A549 treated with AZD9567 at 1 μM for 4 hours (cell line): Measurements from ENCODE around the gene CLDN19. TPM values are rescaled to one million over a fixed set of nuclear protein-coding genes. Genes with fewer than 3 reads are reported as not detected.

ENCODE experiments used
- total RNA-seq: library from RNA; stranded (reverse); fragments of 200-300 nt; extraction: Qiagen RNA extraction; gene quantifications from 5 replicates; pipeline ENCODE4 v1.2.3, GENCODE V29; 2022; ENCODE audit not compliant: insufficient read depth

CLDN19 gene, protein sequence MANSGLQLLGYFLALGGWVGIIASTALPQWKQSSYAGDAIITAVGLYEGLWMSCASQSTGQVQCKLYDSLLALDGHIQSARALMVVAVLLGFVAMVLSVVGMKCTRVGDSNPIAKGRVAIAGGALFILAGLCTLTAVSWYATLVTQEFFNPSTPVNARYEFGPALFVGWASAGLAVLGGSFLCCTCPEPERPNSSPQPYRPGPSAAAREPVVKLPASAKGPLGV
- not detected in 5 replicates for total RNA-seq

DNA sequence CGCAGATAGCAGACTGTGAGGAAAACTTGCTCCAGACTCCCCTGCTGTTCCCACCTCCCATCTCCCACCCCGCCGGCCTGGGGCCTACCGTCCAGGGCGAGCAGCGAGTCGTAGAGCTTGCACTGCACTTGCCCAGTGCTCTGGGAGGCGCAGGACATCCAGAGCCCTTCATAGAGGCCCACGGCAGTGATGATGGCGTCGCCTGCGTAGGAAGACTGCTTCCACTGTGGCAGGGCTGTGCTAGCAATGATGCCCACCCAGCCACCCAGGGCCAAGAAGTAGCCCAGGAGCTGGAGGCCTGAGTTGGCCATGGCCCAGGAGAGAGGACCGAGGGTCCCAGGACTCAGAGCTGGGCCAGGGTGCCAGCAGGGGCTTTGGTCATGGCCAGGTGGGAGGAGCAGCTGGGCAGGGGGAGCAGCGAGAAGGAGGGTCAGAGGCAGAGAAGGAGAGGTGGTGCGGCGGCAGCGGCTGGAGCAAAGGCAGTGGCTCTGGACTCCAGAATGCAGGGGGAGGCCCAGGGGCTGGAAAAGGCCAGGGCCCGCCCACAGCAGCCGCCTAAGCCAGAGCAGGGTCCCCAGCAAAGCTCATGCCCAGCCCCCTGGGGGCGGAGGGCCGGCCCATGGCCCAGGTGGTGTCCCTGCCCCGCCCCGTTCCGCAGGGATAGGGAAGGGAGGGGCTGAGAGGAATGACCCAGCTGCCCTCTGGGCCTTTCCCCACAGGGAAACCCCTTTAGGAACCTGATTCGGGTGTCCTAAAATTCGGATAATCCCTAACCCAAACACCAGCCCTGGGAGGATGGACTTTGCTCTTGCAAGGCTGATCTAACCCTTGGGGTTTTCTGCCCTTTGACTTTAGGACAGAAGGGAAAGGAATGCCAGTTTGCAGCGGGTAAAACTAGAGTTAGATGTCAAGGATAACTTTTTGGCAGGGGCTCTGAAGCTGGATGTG is at the start of gene CLDN19:
CLDN19 (minus strand) TSS at position 484 of the 948 bp plus-strand sequence; CDS start at position 311, 173 bp downstream.

DNA sequence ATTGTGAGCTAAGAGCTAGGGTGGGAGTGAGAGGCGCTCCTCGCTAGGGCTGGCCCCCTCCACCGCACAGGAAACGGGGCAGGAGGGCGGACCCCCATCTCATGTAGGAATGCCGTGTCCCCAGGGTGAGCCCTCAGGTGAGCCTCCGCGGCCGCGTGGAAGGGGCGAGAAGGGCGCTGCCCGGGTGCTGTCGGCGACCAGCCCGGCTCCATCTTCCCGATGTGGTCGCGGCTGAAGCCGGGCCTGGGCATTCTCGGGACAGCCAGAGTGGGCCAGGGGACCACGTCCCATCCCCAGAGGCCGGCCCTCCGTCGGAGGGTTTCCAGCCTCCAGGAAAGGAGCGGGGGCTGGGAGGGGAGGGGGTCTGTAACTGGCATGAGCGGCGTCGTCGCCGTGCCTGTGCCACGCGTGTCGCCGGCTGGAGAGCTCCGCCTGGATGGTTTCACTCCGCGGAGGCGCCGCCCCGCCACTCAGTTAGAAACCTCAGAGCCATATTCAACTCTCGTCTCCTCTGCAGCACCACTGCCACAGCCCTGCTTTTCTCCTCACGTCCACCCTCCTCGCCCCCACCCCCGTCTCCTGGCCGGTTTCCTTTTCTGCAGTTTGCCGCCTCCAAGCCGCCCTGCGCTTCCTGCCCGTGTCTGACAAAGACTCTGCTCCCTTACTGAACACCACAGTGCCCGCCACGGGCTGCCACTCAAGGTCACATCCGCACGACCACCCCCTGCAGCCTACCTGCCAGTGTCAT is 45.1 kb upstream of the CLDN19 start, which contains the start of gene TMEM269:
TMEM269 (plus strand) TSS at position 46 of the 748 bp plus-strand sequence. CDS start 4,903 bp downstream, outside the sequence.

DNA sequence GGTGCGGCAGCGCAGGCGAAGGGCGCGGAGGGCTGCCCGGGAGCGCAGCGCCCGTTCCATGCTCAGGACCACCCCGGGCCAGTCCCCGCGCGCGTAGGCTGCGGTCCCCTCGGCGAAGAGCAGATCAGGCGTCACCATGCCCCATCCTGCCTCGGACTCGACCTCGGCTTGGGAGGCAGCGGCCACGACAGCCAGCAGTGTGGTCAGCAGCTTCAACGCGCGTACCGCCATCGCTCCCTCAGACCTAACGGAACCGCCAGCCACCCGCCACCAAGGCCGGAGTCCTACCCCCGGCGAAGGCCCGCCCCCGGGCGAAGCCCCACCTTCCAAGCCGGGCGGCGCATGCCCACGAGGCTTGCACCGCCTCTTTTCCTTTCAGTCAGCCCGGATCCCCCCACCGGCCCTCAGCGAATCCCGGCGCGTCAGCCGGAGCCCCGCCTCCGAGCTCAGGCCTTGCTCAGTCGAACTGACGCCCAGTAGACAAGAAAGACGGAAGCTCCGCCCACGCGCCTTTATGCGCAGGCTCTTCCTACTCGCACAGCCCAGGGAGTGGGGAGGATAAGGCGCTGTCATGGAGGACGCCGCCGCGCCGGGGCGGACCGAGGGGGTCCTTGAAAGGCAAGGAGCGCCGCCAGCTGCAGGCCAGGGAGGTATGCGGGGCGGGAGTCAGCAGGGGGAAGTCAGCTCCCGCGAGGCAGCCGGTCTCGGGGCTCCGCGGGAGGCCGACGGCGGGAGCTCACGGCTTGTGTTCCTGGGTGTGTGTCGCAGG is 26.9 kb upstream of the CLDN19 start, which contains the start of the genes C1orf50 and P3H1:
C1orf50 (plus strand) TSS at position 509 of the 769 bp plus-strand sequence; CDS start at position 572, 63 bp downstream.
P3H1 (minus strand) TSS at position 288 of the 769 bp plus-strand sequence; CDS start at position 231, 57 bp downstream.

Other genes starting within 250 kb of the CLDN19 start
- 45.9 to 63.6 TPM (median 61.0 TPM) in 5 replicates for gene PPIH, start 81.8 kb downstream of the CLDN19 start, total RNA-seq
- 718 to 786 TPM (median 772 TPM) in 5 replicates for gene YBX1, start 57.8 kb downstream of the CLDN19 start, total RNA-seq
- 27.3 to 35.9 TPM (median 34.5 TPM) in 5 replicates for gene P3H1, start 26.8 kb upstream of the CLDN19 start, total RNA-seq
- 3.5 to 12.2 TPM (median 4.6 TPM) in 5 replicates for gene C1orf50, start 27.0 kb upstream of the CLDN19 start, total RNA-seq
- 0.08 to 0.23 TPM (median 0.10 TPM) in 4 of 5 replicates, not detected in the other for gene TMEM269, start 44.8 kb upstream of the CLDN19 start, total RNA-seq
- 3.7 to 4.4 TPM (median 4.2 TPM) in 5 replicates for gene ERMAP, start 76.9 kb upstream of the CLDN19 start, total RNA-seq
- 13.5 to 20.9 TPM (median 15.0 TPM) in 5 replicates for gene SVBP, start 77.2 kb upstream of the CLDN19 start, total RNA-seq
- gene ZNF691, start 106.4 kb upstream of the CLDN19 start, total RNA-seq: 1.3 to 6.7 TPM (median 6.4 TPM) in 5 replicates
- gene SLC2A1, start 218.6 kb upstream of the CLDN19 start, total RNA-seq: 87.5 to 130 TPM (median 93.5 TPM) in 5 replicates